Gastrocnemius medialis (tissue), 4 donors: ENCODE results near the gene ACSBG1. TPM values are rescaled to one million over a fixed set of nuclear protein-coding genes. Genes with fewer than 3 reads are reported as not detected.

Source experiments
- ATAC-seq, 2 donors: fragments of 150-250 bp; one replicate each; pipeline ENCODE4 v1.9.1; 2016
- DNase-seq, 2 donors: peaks; one replicate each; pipeline ENCODE4 v3.0.0-alpha.2; 2019
- H3K27ac ChIP-seq, 4 donors: fragments of 200-600 bp; sonication (generic); 1 replicate in 1 of 4; 2 replicates in 3 of 4; pipeline ENCODE4 v1.5.1; 2016 to 2018; ENCODE audit warnings: mild to moderate bottlenecking in 2 of 4, moderate library complexity in 1 of 4
- H3K27me3 ChIP-seq, 3 donors: fragments of 200-600 bp; sonication (generic) in 2 of 3; 1 replicate in 1 of 3; 2 replicates in 2 of 3; pipeline versions ENCODE4 v1.5.1 to v1.6.0; 2016 to 2019; ENCODE audit warnings: mild to moderate bottlenecking in 1 of 3, moderate library complexity in 1 of 3
- H3K36me3 ChIP-seq, 2 donors: fragments of 200-600 bp; sonication (generic) in 1 of 2; one replicate each; pipeline ENCODE4 v1.5.1; 2017 to 2018
- H3K4me1 ChIP-seq, 2 donors: fragments of 200-600 bp; sonication (generic) in 1 of 2; one replicate each; pipeline ENCODE4 v1.5.1; 2016 to 2017; ENCODE audit warnings: mild to moderate bottlenecking in 2 of 2
- H3K4me3 ChIP-seq, 4 donors: fragments of 200-600 bp; sonication (generic) in 3 of 4; 1 replicate in 1 of 4; 2 replicates in 3 of 4; pipeline ENCODE4 v1.5.1; 2016 to 2019; ENCODE audit warnings: mild to moderate bottlenecking in 2 of 4
- H3K9me3 ChIP-seq, 3 donors: fragments of 200-600 bp; sonication (generic) in 2 of 3; 1 replicate in 1 of 3; 2 replicates in 2 of 3; pipeline ENCODE4 v1.5.1; 2016 to 2019
- POLR2A ChIP-seq, 2 donors: fragments of 450-650 bp; IDR thresholded peaks; one replicate each; pipeline ENCODE4 v1.6.1; 2017; ENCODE audit warnings: antibody characterized with exemption in 2 of 2, mild to moderate bottlenecking in 2 of 2, moderate library complexity in 2 of 2
- in situ Hi-C, 4 donors: fragments of 200-750 bp; cut with MboI; loops; one replicate each; pipeline versions ENCODE4 v1.15.0 to v1.8.0; 2017; ENCODE audit warnings: low sequenced_read_pairs in 4 of 4
- intact Hi-C: fragments of 100-400 bp; cut with DNase I; formaldehyde crosslinking; loops from one replicate; pipeline ENCODE4 v1.15.1; 2023; ENCODE audit warnings: low total_unique reads
- total RNA-seq, 4 donors: library from RNA; depleted of rRNA; stranded (reverse); fragments of >200 nt; gene quantifications; one replicate each; pipeline versions ENCODE4 v1.1.0 to v1.2.3, GENCODE V29; 2016
- TF ChIP-seq, protein P1 (sequence below), 5 experiments: fragments of 450-650 bp in 3 of 5; fragments of 200-600 bp in 2 of 5; sonication (generic) in 2 of 5; IDR thresholded peaks in 4 of 5; conservative IDR thresholded peaks in 1 of 5; 1 replicate in 4 of 5; 2 replicates in 1 of 5; pipeline ENCODE4 v1.5.1; 2016 to 2019; ENCODE audit warnings: antibody characterized with exemption in 5 of 5, mild to moderate bottlenecking in 3 of 5, moderate library complexity in 3 of 5

The ACSBG1 gene
- total RNA-seq, 4 donors from 2014 or later, result 1.9 TPM; not detected in 3

DNA sequence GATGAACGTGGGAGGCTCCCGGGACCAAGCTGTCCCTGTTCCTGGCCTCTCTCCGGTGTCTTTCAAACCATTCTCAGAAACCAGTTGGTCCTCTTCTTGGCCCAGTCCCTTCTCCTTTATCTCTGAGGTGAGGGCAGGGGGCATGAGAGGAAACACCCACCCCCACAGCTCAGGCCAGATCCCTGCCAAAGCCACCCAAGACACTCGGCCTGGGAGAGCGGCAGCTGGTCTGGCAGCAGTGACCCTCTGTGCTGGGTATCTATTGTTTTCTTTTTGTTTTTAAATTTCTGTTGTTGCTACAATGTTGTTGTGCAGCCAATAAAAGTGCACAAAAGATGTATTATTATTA, 27.3 kb downstream of the ACSBG1 start:
- in situ Hi-C loops, result no loop called here
- peak overlapping the region; percentile 71 to 80 (median 78) for H3K27ac ChIP-seq
- intact Hi-C loops, result no loop called here
- no peak overlapping the region for H3K4me3 ChIP-seq
- H3K9me3 ChIP-seq, result no peaks in the 10 kb centered on the region
- H3K4me1 ChIP-seq, result peaks cover 70 to 77% of the 10 kb centered on the region in 2 donors
- TF ChIP-seq, protein P1, sequence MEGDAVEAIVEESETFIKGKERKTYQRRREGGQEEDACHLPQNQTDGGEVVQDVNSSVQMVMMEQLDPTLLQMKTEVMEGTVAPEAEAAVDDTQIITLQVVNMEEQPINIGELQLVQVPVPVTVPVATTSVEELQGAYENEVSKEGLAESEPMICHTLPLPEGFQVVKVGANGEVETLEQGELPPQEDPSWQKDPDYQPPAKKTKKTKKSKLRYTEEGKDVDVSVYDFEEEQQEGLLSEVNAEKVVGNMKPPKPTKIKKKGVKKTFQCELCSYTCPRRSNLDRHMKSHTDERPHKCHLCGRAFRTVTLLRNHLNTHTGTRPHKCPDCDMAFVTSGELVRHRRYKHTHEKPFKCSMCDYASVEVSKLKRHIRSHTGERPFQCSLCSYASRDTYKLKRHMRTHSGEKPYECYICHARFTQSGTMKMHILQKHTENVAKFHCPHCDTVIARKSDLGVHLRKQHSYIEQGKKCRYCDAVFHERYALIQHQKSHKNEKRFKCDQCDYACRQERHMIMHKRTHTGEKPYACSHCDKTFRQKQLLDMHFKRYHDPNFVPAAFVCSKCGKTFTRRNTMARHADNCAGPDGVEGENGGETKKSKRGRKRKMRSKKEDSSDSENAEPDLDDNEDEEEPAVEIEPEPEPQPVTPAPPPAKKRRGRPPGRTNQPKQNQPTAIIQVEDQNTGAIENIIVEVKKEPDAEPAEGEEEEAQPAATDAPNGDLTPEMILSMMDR (IDR thresholded peaks at IDR 0.05 in 4 of 5, conservative IDR thresholded peaks at IDR 0.05 in 1 of 5), result no peak
- TF ChIP-seq POLR2A (IDR thresholded peaks at IDR 0.05), result no peak
- H3K27me3 ChIP-seq, result no peaks in the 10 kb centered on the region
- ATAC-seq, result no peak
- no peaks in the 10 kb centered on the region for H3K36me3 ChIP-seq
- no peak for DNase-seq

DNA sequence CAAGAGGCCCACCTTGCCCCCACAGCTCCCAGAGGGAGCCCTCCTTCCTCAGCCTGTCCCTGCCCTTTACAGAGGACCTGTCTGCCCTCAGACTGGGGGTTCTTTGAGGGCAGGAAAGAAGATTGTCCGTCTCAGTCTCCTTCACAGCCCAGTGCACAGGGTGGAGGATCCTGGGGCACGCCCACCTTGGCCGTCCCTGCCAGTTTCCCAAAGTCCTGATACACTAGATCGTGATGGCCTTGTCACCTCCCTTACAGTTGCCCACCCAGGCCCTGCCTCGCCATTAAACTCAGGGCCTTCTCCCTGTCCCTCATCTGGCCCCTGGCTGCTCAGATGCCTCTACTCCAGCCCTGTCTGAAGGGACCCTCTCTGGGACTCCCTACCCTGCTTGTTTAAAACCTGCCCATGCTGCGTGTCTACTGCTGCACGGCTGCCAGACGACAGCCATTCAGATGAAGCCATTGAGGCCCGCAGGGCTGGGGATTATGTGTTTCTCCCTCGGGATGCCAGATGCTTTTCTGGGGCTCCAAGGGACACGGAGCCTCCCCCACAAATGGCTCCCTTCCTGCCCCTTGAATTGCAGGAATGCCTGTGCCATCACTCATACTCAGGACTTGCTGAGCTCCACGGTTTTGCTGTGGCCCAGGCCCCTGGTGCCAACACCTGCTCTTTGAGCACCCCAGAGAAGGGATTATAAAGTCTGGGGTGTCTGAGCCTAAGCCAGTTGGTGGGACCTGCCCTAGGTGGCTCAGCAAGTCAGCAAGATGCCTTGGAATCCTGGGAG, 27.8 kb downstream of the ACSBG1 start:
- intact Hi-C loops, result no loop called here
- peak overlapping the region; percentile 71 to 80 (median 78) for H3K27ac ChIP-seq
- DNase-seq (no peak), ATAC-seq (peak in 1 of 2 donors; percentile 18)
- peaks cover 64 to 72% of the 10 kb centered on the region in 2 donors for H3K4me1 ChIP-seq
- in situ Hi-C loops, result no loop called here
- H3K4me3 ChIP-seq, result no peak overlapping the region
- no peaks in the 10 kb centered on the region for H3K9me3 ChIP-seq
- H3K36me3 ChIP-seq, result no peaks in the 10 kb centered on the region
- no peaks in the 10 kb centered on the region for H3K27me3 ChIP-seq
- TF ChIP-seq, protein P1 (IDR thresholded peaks at IDR 0.05 in 4 of 5, conservative IDR thresholded peaks at IDR 0.05 in 1 of 5), result no peak
- TF ChIP-seq POLR2A (IDR thresholded peaks at IDR 0.05), result no peak

DNA sequence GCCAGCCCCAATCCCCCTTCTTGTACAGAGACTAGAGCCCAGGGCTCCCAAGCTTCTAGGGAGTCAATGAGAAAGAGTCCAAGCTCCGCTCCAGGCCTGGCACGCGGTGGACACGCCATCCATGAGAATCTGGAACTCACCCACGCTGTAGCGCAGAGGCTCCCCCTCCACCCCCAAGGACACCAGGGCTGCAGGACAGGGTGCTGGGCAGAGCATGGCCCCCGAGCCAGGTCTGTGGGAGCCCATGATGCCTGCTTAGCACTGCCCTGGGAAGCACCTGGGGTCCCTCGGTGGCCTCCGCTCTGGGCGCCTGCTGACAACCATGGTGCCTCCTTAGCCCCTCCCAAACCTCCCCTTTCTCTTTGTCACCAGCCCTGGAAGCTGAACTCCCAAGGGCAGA, 28.5 kb downstream of the ACSBG1 start:
- H3K36me3 ChIP-seq, result no peaks in the 10 kb centered on the region
- in situ Hi-C loops, result no loop called here
- ATAC-seq (no peak), DNase-seq (no peak)
- peaks cover 60 to 65% of the 10 kb centered on the region in 2 donors for H3K4me1 ChIP-seq
- no peaks in the 10 kb centered on the region for H3K9me3 ChIP-seq
- TF ChIP-seq POLR2A (IDR thresholded peaks at IDR 0.05), result no peak
- TF ChIP-seq, protein P1 (IDR thresholded peaks at IDR 0.05 in 4 of 5, conservative IDR thresholded peaks at IDR 0.05 in 1 of 5), result no peak
- no peak overlapping the region for H3K4me3 ChIP-seq
- intact Hi-C loops, result no loop called here
- no peaks in the 10 kb centered on the region for H3K27me3 ChIP-seq
- H3K27ac ChIP-seq, result peak overlapping the region; percentile 71 to 80 (median 78)

DNA sequence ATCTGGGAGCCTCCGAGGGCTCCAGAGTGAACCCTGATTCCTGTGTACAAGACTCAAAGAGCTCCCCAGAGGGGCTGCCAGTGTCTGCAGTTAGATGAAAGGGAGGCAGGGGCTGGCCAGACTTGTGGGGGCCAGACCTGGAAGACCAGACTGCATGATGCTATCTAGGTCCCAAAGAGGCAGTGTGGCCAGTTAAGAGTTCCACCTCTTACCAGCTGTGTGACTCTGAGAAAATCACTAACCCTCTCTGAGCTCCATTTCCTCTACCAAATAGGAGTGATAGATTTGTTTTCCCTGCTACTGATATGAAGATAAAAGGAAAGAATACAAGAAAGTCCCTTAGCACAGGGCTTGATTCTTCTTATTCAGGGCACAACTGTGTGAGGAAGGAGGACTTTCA, 29.0 kb downstream of the ACSBG1 start:
- Histone ChIP-seq H3K27ac (peak overlapping the region; percentile 71 to 80 (median 78)), H3K9me3 (no peaks in the 10 kb centered on the region), H3K4me3 (no peak overlapping the region), H3K27me3 (no peaks in the 10 kb centered on the region), H3K4me1 (peaks cover 55 to 60% of the 10 kb centered on the region in 2 donors), H3K36me3 (no peaks in the 10 kb centered on the region)
- no peak for DNase-seq
- intact Hi-C loops (no loop called here), in situ Hi-C loops (no loop called here)
- no peak for ATAC-seq
- TF ChIP-seq, protein P1 (IDR thresholded peaks at IDR 0.05 in 4 of 5, conservative IDR thresholded peaks at IDR 0.05 in 1 of 5), result no peak
- TF ChIP-seq POLR2A (IDR thresholded peaks at IDR 0.05), result no peak
